ENCODE measurements around the gene WDFY3.

The WDFY3 gene

DNA sequence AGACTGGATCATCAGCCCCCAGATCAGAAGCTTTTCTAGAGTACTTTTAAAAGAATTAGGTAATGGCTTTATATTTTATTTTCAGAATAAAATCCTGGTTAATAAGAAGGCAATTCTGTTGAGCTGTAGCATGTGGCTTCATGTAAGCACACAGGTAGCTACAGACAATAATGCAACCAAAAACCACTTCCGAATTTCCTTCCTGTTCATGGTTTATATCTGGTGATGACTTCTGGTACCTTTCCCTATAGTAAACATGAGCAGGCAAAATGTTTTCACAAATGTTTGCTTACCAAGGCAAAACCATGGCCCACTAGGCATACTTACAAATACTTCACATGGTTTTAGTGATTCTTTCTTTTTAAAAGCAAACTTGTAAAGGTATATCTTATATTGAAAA lies 239.0 kb downstream of the WDFY3 start:
- TF ChIP-seq, protein P1, sequence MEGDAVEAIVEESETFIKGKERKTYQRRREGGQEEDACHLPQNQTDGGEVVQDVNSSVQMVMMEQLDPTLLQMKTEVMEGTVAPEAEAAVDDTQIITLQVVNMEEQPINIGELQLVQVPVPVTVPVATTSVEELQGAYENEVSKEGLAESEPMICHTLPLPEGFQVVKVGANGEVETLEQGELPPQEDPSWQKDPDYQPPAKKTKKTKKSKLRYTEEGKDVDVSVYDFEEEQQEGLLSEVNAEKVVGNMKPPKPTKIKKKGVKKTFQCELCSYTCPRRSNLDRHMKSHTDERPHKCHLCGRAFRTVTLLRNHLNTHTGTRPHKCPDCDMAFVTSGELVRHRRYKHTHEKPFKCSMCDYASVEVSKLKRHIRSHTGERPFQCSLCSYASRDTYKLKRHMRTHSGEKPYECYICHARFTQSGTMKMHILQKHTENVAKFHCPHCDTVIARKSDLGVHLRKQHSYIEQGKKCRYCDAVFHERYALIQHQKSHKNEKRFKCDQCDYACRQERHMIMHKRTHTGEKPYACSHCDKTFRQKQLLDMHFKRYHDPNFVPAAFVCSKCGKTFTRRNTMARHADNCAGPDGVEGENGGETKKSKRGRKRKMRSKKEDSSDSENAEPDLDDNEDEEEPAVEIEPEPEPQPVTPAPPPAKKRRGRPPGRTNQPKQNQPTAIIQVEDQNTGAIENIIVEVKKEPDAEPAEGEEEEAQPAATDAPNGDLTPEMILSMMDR (IDR thresholded peaks at IDR 0.05; ENCODE audit: insufficient read depth, low read length): no peak
- no peak for TF ChIP-seq GABPA (IDR thresholded peaks at IDR 0.05; ENCODE audit: low read depth)
- no peak for TF ChIP-seq SPI1 (IDR thresholded peaks at IDR 0.05; ENCODE audit: borderline replicate concordance, low read depth)
- TF ChIP-seq, protein P2, sequence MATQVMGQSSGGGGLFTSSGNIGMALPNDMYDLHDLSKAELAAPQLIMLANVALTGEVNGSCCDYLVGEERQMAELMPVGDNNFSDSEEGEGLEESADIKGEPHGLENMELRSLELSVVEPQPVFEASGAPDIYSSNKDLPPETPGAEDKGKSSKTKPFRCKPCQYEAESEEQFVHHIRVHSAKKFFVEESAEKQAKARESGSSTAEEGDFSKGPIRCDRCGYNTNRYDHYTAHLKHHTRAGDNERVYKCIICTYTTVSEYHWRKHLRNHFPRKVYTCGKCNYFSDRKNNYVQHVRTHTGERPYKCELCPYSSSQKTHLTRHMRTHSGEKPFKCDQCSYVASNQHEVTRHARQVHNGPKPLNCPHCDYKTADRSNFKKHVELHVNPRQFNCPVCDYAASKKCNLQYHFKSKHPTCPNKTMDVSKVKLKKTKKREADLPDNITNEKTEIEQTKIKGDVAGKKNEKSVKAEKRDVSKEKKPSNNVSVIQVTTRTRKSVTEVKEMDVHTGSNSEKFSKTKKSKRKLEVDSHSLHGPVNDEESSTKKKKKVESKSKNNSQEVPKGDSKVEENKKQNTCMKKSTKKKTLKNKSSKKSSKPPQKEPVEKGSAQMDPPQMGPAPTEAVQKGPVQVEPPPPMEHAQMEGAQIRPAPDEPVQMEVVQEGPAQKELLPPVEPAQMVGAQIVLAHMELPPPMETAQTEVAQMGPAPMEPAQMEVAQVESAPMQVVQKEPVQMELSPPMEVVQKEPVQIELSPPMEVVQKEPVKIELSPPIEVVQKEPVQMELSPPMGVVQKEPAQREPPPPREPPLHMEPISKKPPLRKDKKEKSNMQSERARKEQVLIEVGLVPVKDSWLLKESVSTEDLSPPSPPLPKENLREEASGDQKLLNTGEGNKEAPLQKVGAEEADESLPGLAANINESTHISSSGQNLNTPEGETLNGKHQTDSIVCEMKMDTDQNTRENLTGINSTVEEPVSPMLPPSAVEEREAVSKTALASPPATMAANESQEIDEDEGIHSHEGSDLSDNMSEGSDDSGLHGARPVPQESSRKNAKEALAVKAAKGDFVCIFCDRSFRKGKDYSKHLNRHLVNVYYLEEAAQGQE (IDR thresholded peaks at IDR 0.05; ENCODE audit: insufficient replicate concordance, low read depth): no peak
- TF ChIP-seq POLR2AphosphoS5 (IDR thresholded peaks at IDR 0.05; ENCODE audit: low read depth): no peak
- no peak overlapping the region for H3K27ac ChIP-seq (replicated peaks)
- H3K4me3 ChIP-seq (replicated peaks; ENCODE audit: insufficient read depth, low read length): no peak overlapping the region
- H3K27me3 ChIP-seq (ENCODE audit: insufficient read depth, poor library complexity, severe bottlenecking): no peaks in the 10 kb centered on the region
- DNase-seq (ENCODE audit: low read depth in 1 of 2, low spot score in 1 of 2): no peak

DNA sequence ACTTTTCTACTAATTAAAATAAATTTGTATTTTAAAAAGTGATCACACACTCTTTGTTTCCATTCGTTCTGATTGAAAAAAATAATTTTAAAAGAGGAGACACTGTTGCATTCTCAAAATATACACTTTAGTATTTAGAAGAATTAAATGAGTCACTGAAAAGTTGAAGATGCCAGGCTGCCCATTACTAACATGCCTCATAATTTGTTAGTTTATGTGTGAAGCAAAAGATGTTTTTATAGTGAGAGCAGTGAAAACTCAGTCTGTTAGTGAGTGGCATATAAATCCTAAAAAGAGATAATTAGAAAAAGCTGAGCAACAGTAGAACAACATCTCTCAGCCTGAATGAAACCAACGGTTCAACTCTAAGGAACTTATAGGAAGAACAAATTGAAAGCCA lies 240.1 kb downstream of the WDFY3 start:
- no peak overlapping the region for H3K27ac ChIP-seq (replicated peaks)
- H3K27me3 ChIP-seq (ENCODE audit: insufficient read depth, poor library complexity, severe bottlenecking): no peaks in the 10 kb centered on the region
- TF ChIP-seq, protein P2 (IDR thresholded peaks at IDR 0.05; ENCODE audit: insufficient replicate concordance, low read depth): no peak
- TF ChIP-seq GABPA (IDR thresholded peaks at IDR 0.05; ENCODE audit: low read depth) (no peak), SPI1 (IDR thresholded peaks at IDR 0.05; ENCODE audit: borderline replicate concordance, low read depth) (no peak), POLR2AphosphoS5 (IDR thresholded peaks at IDR 0.05; ENCODE audit: low read depth) (no peak)
- TF ChIP-seq, protein P1 (IDR thresholded peaks at IDR 0.05; ENCODE audit: insufficient read depth, low read length): no peak
- DNase-seq (ENCODE audit: low read depth in 1 of 2, low spot score in 1 of 2): no peak
- no peak overlapping the region for H3K4me3 ChIP-seq (replicated peaks; ENCODE audit: insufficient read depth, low read length)

DNA sequence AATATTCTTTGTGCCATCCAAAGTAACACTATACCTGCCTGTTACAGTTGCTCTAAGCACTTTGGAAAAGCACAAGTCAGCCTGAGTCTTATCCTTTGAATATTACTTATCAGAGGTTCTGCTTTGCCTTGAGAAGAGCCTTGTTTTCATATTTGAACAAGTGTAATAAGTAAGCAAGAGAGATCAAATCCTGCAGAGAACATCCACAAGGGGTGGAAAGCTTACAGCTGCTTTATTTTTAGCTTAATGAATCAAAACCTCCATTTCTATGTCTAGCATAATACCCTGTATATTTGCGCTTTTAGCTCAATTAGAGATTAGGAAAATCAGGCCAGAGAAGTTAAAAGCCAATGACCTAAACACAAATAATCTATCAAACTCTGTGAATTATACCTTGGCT lies 243.8 kb downstream of the WDFY3 start:
- Histone ChIP-seq H3K27ac (replicated peaks) (no peak overlapping the region), H3K4me3 (replicated peaks; ENCODE audit: insufficient read depth, low read length) (no peak overlapping the region), H3K27me3 (ENCODE audit: insufficient read depth, poor library complexity, severe bottlenecking) (no peaks in the 10 kb centered on the region)
- no peak for TF ChIP-seq GABPA (IDR thresholded peaks at IDR 0.05; ENCODE audit: low read depth)
- TF ChIP-seq, protein P1 (IDR thresholded peaks at IDR 0.05; ENCODE audit: insufficient read depth, low read length): no peak
- no peak for DNase-seq (ENCODE audit: low read depth in 1 of 2, low spot score in 1 of 2)

DNA sequence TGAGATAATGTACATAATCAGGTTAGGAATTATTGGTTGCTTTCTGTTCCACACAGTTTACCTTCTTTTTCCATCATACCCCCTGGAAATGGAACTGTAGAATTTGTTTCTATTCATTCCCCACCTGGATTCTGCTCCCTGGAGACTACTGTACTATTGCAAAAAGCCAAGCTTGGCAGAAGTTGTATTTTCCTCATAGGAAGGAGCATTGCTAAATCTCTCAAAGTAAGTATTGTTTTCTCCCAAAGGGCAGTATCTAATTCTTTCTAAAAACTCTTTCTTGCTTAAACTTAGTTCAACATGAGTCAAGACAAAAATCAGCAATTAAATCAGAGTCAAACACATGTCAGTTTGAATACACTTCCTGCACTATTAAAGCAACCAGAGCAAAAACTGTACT lies 247.4 kb downstream of the WDFY3 start:
- TF ChIP-seq, protein P1 (IDR thresholded peaks at IDR 0.05; ENCODE audit: insufficient read depth, low read length): no peak
- TF ChIP-seq SPI1 (IDR thresholded peaks at IDR 0.05; ENCODE audit: borderline replicate concordance, low read depth) (no peak), POLR2AphosphoS5 (IDR thresholded peaks at IDR 0.05; ENCODE audit: low read depth) (no peak), GABPA (IDR thresholded peaks at IDR 0.05; ENCODE audit: low read depth) (no peak)
- TF ChIP-seq, protein P2 (IDR thresholded peaks at IDR 0.05; ENCODE audit: insufficient replicate concordance, low read depth): no peak
- Histone ChIP-seq H3K4me3 (replicated peaks; ENCODE audit: insufficient read depth, low read length) (no peak overlapping the region), H3K27me3 (ENCODE audit: insufficient read depth, poor library complexity, severe bottlenecking) (no peaks in the 10 kb centered on the region), H3K27ac (replicated peaks) (no peak overlapping the region)
- DNase-seq (ENCODE audit: low read depth in 1 of 2, low spot score in 1 of 2): no peak

Data from HL-60 (cell line).